Measurements from ENCODE around the gene PAM. TPM values are rescaled to one million over a fixed set of nuclear protein-coding genes. Genes with fewer than 3 reads are reported as not detected.

PAM gene
- total and polyA plus RNA-seq, 11 donors = 569 to 1,548 (median 1,087) TPM

- no peaks in the 10 kb centered on the region for H3K36me3 ChIP-seq
- DNase-seq (no peak), ATAC-seq (no peak)
- peaks cover 0 to 39% (median 18%) of the 10 kb centered on the region in 12 donors for H3K4me1 ChIP-seq
- H3K4me3 ChIP-seq = no peak overlapping the region
- H3K9me3 ChIP-seq = no peaks in the 10 kb centered on the region
- H3K27me3 ChIP-seq = no peaks in the 10 kb centered on the region
- intact Hi-C loops (cut with DNase I) = loop anchor here in 4 of 10 donors (5.0 to 10.0 kb wide), 5 partner anchors 62 to 108 kb away; partner anchors contain the start of gene PAM (in 1 of the 4)
- peak overlapping the region in 3 of 12 donors; percentile 4 to 93 (median 25) for H3K27ac ChIP-seq
- no peak for TF ChIP-seq POLR2A (IDR thresholded peaks at IDR 0.05)
- TF ChIP-seq CTCF (IDR thresholded peaks at IDR 0.05) = no peak
Observed at GRCh38 chr5:102863058-102863457, 108.0 kb downstream of the PAM start.

GRCh38 chr5:102863764-102864560 is 108.9 kb downstream of the PAM start:
- Histone ChIP-seq H3K27ac (peak overlapping the region in 11 of 12 donors; percentile 10 to 95 (median 93)), H3K27me3 (no peaks in the 10 kb centered on the region), H3K4me1 (peaks cover 0 to 45% (median 19%) of the 10 kb centered on the region in 12 donors), H3K9me3 (no peaks in the 10 kb centered on the region), H3K4me3 (peak overlapping the region in 1 of 12 donors; percentile 78), H3K36me3 (peaks cover 0 to 3% (median 0%) of the 10 kb centered on the region in 9 donors)
- TF ChIP-seq CTCF (IDR thresholded peaks at IDR 0.05) (no peak), POLR2A (IDR thresholded peaks at IDR 0.05) (no peak)
- DNase-seq = no peak
- ATAC-seq = no peak
- intact Hi-C loops (cut with DNase I) = loop anchor here in 4 of 10 donors (5.0 to 10.0 kb wide), 5 partner anchors 61 to 109 kb away; partner anchors contain the start of gene PAM (in 1 of the 4)

GRCh38 chr5:102865171-102865509 is 110.0 kb downstream of the PAM start:
- peaks cover 0 to 6% (median 0%) of the 10 kb centered on the region in 9 donors for H3K36me3 ChIP-seq
- H3K4me1 ChIP-seq = peaks cover 0 to 51% (median 19%) of the 10 kb centered on the region in 12 donors
- intact Hi-C loops (cut with DNase I) = loop anchor here (5.0 to 10.0 kb wide), 7 partner anchors 60 to 110 kb away; partner anchors contain the start of gene PAM (in 1 of the 10)
- H3K27ac ChIP-seq = peak overlapping the region; percentile 85 to 95 (median 93)
- H3K27me3 ChIP-seq = no peaks in the 10 kb centered on the region
- no peak for ATAC-seq
- 2 to 11% (median 5%) methylated on average over 3 of the region's 3 CpGs for WGBS, 4 donors
- no peak for DNase-seq
- H3K4me3 ChIP-seq = peak overlapping the region in 11 of 12 donors; percentile 63 to 85 (median 75)
- TF ChIP-seq POLR2A (IDR thresholded peaks at IDR 0.05) (no peak), CTCF (IDR thresholded peaks at IDR 0.05) (no peak)
- H3K9me3 ChIP-seq = no peaks in the 10 kb centered on the region

- DNase-seq = peak; percentile 82 to 90 (median 87)
- H3K27ac ChIP-seq = peak overlapping the region; percentile 85 to 95 (median 93)
- H3K4me3 ChIP-seq = peak overlapping the region; percentile 45 to 85 (median 74)
- intact Hi-C loops (cut with DNase I) = loop anchor here (5.0 to 10.0 kb wide), 7 partner anchors 59 to 111 kb away; partner anchors contain the start of gene PAM (in 1 of the 10)
- H3K36me3 ChIP-seq = peaks cover 0 to 6% (median 0%) of the 10 kb centered on the region in 9 donors
- WGBS, 4 donors = 0 to 2% (median 0%) methylated on average over 19 to 54 of the region's 54 CpGs
- peak in 1 of 2 donors; percentile 90 for TF ChIP-seq POLR2A (IDR thresholded peaks at IDR 0.05)
- peak in 1 of 12 donors; percentile 4 for TF ChIP-seq CTCF (IDR thresholded peaks at IDR 0.05)
- ATAC-seq = peak; percentile 90 to 97 (median 96)
- H3K27me3 ChIP-seq = no peaks in the 10 kb centered on the region
- peaks cover 0 to 57% (median 20%) of the 10 kb centered on the region in 12 donors for H3K4me1 ChIP-seq
- no peaks in the 10 kb centered on the region for H3K9me3 ChIP-seq
Observed at GRCh38 chr5:102865510-102866236, 110.6 kb downstream of the PAM start.

All from heart left ventricle (tissue), 16 donors.